ENCODE data around the gene SFRP4.

Gene SFRP4

DNA sequence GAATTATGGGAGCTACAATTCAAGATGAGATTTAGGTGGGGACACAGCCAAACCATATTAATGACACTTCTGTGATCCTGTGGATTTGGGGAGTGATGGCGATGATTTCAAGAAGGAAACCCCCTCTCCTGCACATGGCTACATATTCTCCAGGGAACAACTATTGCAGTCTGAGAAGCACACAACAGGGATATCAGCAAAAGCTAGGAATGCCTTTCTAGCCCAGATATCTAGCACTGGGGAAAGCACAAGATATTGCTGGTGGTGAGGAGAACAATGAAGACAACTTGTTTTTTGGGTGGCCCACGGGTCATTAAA is 28.1 kb upstream of the SFRP4 start:
- no peak for DNase-seq (ENCODE audit: low read depth)
- no peak overlapping the region for H3K4me3 ChIP-seq (ENCODE audit: low read depth, low read length)
- no peak for TF ChIP-seq POLR2A (IDR thresholded peaks at IDR 0.05; ENCODE audit: extremely low read depth, insufficient read length)
- TF ChIP-seq, protein P1, sequence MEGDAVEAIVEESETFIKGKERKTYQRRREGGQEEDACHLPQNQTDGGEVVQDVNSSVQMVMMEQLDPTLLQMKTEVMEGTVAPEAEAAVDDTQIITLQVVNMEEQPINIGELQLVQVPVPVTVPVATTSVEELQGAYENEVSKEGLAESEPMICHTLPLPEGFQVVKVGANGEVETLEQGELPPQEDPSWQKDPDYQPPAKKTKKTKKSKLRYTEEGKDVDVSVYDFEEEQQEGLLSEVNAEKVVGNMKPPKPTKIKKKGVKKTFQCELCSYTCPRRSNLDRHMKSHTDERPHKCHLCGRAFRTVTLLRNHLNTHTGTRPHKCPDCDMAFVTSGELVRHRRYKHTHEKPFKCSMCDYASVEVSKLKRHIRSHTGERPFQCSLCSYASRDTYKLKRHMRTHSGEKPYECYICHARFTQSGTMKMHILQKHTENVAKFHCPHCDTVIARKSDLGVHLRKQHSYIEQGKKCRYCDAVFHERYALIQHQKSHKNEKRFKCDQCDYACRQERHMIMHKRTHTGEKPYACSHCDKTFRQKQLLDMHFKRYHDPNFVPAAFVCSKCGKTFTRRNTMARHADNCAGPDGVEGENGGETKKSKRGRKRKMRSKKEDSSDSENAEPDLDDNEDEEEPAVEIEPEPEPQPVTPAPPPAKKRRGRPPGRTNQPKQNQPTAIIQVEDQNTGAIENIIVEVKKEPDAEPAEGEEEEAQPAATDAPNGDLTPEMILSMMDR (IDR thresholded peaks at IDR 0.05; ENCODE audit: low read depth, low read length): no peak
- TF ChIP-seq, protein P2, sequence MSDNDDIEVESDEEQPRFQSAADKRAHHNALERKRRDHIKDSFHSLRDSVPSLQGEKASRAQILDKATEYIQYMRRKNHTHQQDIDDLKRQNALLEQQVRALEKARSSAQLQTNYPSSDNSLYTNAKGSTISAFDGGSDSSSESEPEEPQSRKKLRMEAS (IDR thresholded peaks at IDR 0.05; ENCODE audit: low read depth, low read length): no peak
- no peak for TF ChIP-seq MYC (IDR thresholded peaks at IDR 0.05; ENCODE audit: low read depth, low read length)

DNA sequence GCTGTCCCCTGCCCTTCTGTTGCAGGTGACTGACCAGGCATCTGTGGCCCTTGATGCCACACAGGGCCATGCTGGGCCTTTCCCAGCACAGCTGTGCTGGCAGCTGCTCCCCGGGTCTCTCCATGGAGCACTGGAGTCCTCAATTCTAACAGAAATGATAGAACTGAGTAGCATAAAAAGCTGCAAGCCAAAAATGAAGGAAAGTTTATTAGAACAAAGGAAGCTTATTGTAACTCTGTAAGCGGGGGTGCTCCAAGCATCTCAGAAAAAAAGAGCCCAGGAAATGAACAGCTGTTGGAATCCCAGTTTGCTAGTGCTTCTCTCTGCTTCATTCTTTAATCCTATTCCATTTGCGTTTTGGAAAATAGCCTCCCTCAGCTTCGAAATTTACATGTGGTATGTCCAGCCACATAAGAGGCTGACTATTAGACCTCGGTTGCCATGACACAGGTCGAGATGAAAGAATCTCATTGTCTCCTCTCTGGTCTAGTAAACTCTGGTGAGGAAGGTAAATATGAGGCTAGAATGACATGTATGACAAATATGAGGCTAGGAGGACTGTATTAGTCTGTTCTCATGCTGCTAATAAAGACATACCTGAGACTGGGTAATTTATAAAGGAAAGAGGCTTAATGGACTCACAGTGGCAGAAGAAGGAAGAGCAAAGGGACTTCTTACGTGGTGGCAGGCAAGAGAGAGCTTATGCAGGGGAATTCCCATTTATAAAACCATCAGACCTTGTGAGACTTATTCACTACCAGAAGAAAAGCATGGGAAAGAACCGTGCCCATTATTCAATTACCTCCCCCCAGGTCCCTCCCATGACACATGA is 27.5 kb upstream of the SFRP4 start:
- no peak for DNase-seq (ENCODE audit: low read depth)
- TF ChIP-seq, protein P1 (IDR thresholded peaks at IDR 0.05; ENCODE audit: low read depth, low read length): no peak
- TF ChIP-seq, protein P2 (IDR thresholded peaks at IDR 0.05; ENCODE audit: low read depth, low read length): no peak
- TF ChIP-seq POLR2A (IDR thresholded peaks at IDR 0.05; ENCODE audit: extremely low read depth, insufficient read length) (no peak), MYC (IDR thresholded peaks at IDR 0.05; ENCODE audit: low read depth, low read length) (no peak)

DNA sequence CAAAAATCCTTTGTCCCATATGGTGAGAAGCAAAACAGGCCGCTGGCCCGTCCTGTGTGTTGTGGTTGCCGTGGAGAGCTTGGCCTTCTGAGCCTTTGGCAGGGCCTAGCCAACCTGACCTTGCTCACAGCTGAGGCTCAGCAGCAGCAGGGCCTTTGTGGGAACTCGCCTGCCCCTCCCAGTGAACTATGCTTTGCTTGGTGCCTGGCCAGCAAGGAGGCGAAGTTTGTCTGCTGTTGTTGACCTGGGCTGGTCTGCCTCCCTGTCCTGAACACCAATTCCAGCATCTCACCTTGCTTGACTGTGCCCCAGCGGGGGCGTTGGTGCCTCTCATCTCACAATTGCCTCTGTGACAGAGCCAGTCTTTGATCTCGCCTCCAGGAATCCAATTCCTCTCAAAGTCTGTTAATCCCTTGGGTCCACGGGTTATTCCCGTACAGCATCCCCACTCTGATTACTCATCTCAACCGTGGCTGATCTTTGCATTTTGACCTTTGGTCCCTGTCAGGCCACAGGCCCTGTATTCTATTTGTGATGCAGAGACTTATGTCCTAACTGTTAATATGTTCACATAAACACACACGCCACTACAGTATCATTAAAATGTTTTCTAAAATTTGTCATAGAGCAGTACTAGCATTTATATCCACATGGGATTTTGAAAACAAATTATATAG is 26.5 kb upstream of the SFRP4 start:
- TF ChIP-seq MYC (IDR thresholded peaks at IDR 0.05; ENCODE audit: low read depth, low read length): no peak
- no peak for TF ChIP-seq POLR2A (IDR thresholded peaks at IDR 0.05; ENCODE audit: extremely low read depth, insufficient read length)
- TF ChIP-seq, protein P1 (IDR thresholded peaks at IDR 0.05; ENCODE audit: low read depth, low read length): no peak
- TF ChIP-seq, protein P2 (IDR thresholded peaks at IDR 0.05; ENCODE audit: low read depth, low read length): no peak
- no peak overlapping the region for H3K4me3 ChIP-seq (ENCODE audit: low read depth, low read length)
- DNase-seq (ENCODE audit: low read depth): no peak

More for the DNA sequence above, 27.5 kb upstream of the SFRP4 start:
- H3K4me3 ChIP-seq (ENCODE audit: low read depth, low read length): no peak overlapping the region

DNA sequence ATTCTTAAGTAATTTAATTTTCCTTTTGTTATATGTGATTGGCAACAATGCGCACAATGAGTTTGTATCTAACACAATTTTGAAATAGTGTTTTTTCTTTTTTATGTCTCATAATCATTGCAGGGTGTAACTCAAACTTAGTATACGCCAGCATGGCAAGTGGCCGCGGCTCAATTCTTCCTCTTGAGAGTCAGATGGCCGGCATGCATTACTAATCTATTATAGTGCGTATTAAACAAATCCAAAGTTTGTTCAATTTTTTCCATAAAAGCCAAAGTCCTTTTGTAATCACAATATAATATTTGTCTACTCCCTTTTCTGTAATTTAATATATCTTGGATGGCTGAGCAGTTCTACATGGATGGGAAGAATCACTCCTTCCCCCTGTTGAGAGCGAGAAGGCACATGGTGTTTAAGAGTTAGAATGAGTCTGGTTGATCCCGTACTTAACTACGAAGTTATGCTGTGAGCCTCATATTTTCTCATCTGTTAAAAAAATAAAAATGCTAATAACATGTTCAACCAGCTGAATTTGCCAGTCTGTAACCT is 16.5 kb upstream of the SFRP4 start:
- TF ChIP-seq MYC (IDR thresholded peaks at IDR 0.05; ENCODE audit: low read depth, low read length) (no peak), POLR2A (IDR thresholded peaks at IDR 0.05; ENCODE audit: extremely low read depth, insufficient read length) (no peak)
- TF ChIP-seq, protein P2 (IDR thresholded peaks at IDR 0.05; ENCODE audit: low read depth, low read length): no peak
- no peak for DNase-seq (ENCODE audit: low read depth)
- H3K4me3 ChIP-seq (ENCODE audit: low read depth, low read length): no peak overlapping the region

DNA sequence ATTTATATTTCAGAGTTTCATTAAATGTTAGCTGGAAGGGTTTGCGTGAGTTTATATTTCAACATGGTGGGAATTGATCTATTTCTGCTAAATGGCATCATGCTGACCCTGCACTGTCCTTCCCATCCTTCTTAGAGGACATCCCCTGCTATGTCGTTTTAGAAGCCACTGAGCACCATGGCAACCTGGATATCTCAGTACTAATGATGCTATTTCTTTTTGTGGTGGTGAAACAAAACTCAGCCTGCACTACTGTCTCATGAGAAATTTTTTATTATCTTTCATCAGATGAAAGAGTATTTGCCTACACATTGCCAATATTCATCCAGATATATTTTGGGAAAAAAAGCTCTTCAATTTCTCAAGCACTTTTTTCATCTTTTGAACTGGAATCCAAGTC is 15.9 kb upstream of the SFRP4 start:
- TF ChIP-seq, protein P1 (IDR thresholded peaks at IDR 0.05; ENCODE audit: low read depth, low read length): no peak
- TF ChIP-seq, protein P2 (IDR thresholded peaks at IDR 0.05; ENCODE audit: low read depth, low read length): no peak
- TF ChIP-seq MYC (IDR thresholded peaks at IDR 0.05; ENCODE audit: low read depth, low read length) (no peak), POLR2A (IDR thresholded peaks at IDR 0.05; ENCODE audit: extremely low read depth, insufficient read length) (no peak)
- DNase-seq (ENCODE audit: low read depth): no peak
- no peak overlapping the region for H3K4me3 ChIP-seq (ENCODE audit: low read depth, low read length)
